Suprapubic skin (tissue), 4 donors: ENCODE measurements around the gene ADGRF3. TPM values are rescaled to one million over a fixed set of nuclear protein-coding genes. Genes with fewer than 3 reads are reported as not detected.
"Not testable (repeated sequence)": the region's sequence is repeated elsewhere in the genome, so short reads cannot be mapped to it uniquely, and the experiment has no call there.

ENCODE experiments used
- DNase-seq, 2 donors: peaks; one replicate each; pipeline ENCODE4 v3.0.0-alpha.2; 2019; ENCODE audit warnings: low spot score in 2 of 2
- H3K27ac ChIP-seq: fragments of 200-600 bp; sonication (generic); one replicate; pipeline ENCODE4 v1.5.1; 2019
- H3K27me3 ChIP-seq: fragments of 200-600 bp; sonication (generic); one replicate; pipeline ENCODE4 v1.5.1; 2019
- H3K36me3 ChIP-seq: fragments of 200-600 bp; sonication (generic); one replicate; pipeline ENCODE4 v1.5.1; 2019
- H3K4me1 ChIP-seq: fragments of 200-600 bp; sonication (generic); one replicate; pipeline ENCODE4 v1.5.1; 2019
- H3K4me3 ChIP-seq: fragments of 200-600 bp; sonication (generic); one replicate; pipeline ENCODE4 v1.5.1; 2019; ENCODE audit warnings: mild to moderate bottlenecking
- H3K9me3 ChIP-seq: fragments of 200-600 bp; sonication (generic); one replicate; pipeline ENCODE4 v1.5.1; 2019
- EP300 ChIP-seq: sonication (generic); formaldehyde crosslinking; IDR thresholded peaks from one replicate; pipeline ENCODE4 v1.6.1; 2017; ENCODE audit warnings: antibody characterized with exemption
- POLR2A ChIP-seq, 2 donors: fragments of 450-650 bp; IDR thresholded peaks; one replicate each; pipeline ENCODE4 v1.6.1; 2017; ENCODE audit warnings: antibody characterized with exemption in 2 of 2, mild to moderate bottlenecking in 2 of 2, moderate library complexity in 2 of 2
- POLR2AphosphoS5 ChIP-seq, 3 donors: sonication (generic); formaldehyde crosslinking; IDR thresholded peaks; one replicate each; pipeline ENCODE4 v1.6.1; 2017; ENCODE audit warnings: antibody characterized with exemption in 3 of 3
- WGBS: methylation state at CpG from one replicate; pipeline ENCODE4 v1.1.5; 2018; 5-methylcytosine and 5-hydroxymethylcytosine counted together
- total RNA-seq, 4 donors: library from RNA; depleted of rRNA; stranded (reverse); fragments of >200 nt; gene quantifications; one replicate each; pipeline ENCODE4 v1.1.0, GENCODE V29; 2016
- TF ChIP-seq, protein P1 (sequence below), 2 donors: fragments of 200-600 bp in 1 of 2; fragments of 450-650 bp in 1 of 2; sonication (generic) in 1 of 2; IDR thresholded peaks; one replicate each; pipeline ENCODE4 v1.5.1; 2016 to 2019; ENCODE audit warnings: antibody characterized with exemption in 2 of 2, mild to moderate bottlenecking in 1 of 2, moderate library complexity in 1 of 2

Gene ADGRF3
- total RNA-seq, 4 donors from 2014 or later = 0.19 to 0.48 (median 0.21) TPM; not detected in 1

DNA sequence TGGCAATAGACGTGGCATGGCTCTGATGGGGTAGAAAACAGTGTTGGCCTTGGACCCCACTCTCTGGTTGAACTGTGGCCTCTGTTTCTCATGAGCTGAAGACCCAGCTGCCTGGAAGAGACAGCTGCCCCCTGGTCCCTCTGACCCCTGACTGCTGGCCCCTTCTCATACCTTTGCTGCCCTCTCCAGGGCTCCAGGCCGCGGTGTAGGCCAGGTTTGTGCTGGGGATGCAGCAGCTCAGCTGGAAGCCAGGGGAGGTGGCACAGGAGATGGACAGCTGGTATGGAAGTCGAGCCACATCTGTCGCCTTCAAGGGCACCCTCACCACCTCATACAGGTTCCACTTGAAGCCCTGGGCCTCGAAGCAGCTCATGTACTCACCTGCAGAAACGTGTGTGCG lies 32.3 kb downstream of the ADGRF3 start:
- H3K9me3 ChIP-seq = no peaks in the 10 kb centered on the region
- WGBS = 84% methylated on average over 5 of the region's 8 CpGs

DNA sequence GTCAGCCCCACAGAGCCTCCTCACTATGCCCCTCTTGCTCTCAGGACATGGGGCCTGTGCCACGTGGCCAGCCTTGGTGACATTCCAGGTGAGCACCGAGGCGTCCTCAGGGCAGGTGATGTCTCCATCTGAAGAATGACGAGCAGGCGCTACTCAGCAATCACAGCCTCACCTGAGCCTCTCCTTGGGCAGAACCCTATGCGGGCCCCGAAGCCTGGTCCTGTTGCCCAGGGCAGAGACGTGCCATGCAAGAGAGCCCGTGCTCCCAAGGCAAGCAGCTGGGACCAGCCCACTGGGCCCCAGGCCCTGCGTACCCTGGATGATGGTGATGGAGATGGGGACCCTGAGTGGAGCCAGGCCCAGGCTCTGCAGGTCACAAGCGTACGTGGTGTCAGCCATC lies 33.1 kb downstream of the ADGRF3 start:
- Histone ChIP-seq H3K4me1 (peaks cover 14% of the 10 kb centered on the region), H3K4me3 (no peak overlapping the region), H3K27me3 (no peaks in the 10 kb centered on the region), H3K27ac (no peak overlapping the region), H3K9me3 (no peaks in the 10 kb centered on the region), H3K36me3 (no peaks in the 10 kb centered on the region)
- WGBS = 68% methylated on average over 8 of the region's 12 CpGs
- no peak for DNase-seq
- TF ChIP-seq POLR2A (IDR thresholded peaks at IDR 0.05) (no peak), POLR2AphosphoS5 (IDR thresholded peaks at IDR 0.05) (no peak), EP300 (no peak)
- TF ChIP-seq, protein P1, sequence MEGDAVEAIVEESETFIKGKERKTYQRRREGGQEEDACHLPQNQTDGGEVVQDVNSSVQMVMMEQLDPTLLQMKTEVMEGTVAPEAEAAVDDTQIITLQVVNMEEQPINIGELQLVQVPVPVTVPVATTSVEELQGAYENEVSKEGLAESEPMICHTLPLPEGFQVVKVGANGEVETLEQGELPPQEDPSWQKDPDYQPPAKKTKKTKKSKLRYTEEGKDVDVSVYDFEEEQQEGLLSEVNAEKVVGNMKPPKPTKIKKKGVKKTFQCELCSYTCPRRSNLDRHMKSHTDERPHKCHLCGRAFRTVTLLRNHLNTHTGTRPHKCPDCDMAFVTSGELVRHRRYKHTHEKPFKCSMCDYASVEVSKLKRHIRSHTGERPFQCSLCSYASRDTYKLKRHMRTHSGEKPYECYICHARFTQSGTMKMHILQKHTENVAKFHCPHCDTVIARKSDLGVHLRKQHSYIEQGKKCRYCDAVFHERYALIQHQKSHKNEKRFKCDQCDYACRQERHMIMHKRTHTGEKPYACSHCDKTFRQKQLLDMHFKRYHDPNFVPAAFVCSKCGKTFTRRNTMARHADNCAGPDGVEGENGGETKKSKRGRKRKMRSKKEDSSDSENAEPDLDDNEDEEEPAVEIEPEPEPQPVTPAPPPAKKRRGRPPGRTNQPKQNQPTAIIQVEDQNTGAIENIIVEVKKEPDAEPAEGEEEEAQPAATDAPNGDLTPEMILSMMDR (IDR thresholded peaks at IDR 0.05) = no peak

More for the DNA sequence above, 32.3 kb downstream of the ADGRF3 start:
- Histone ChIP-seq H3K27ac (no peak overlapping the region), H3K4me1 (peaks cover 14% of the 10 kb centered on the region), H3K36me3 (no peaks in the 10 kb centered on the region), H3K27me3 (no peaks in the 10 kb centered on the region), H3K4me3 (no peak overlapping the region)
- no peak for DNase-seq
- no peak for TF ChIP-seq EP300
- TF ChIP-seq, protein P1 (IDR thresholded peaks at IDR 0.05) = no peak
- TF ChIP-seq POLR2AphosphoS5 (IDR thresholded peaks at IDR 0.05) = no peak
- TF ChIP-seq POLR2A (IDR thresholded peaks at IDR 0.05) = no peak

DNA sequence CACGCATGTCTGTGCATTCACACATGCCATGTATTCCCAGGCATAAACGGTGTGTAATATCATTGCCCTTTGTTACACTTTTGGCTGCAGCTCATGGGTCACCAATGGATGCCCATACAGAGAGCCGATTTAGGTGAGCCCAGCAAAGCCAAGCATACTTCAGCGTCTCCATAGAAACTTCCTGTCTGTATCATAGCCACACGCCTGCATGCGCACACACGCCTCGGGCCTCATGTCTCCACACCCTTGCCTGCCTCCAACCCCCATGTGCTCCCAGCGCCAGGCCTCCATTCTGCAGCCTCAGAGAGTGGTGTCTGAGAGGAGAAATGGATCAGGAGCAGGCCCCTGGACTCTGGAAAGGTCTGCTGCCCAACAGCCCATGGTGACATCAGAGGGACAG lies 34.1 kb downstream of the ADGRF3 start:
- H3K36me3 ChIP-seq = no peaks in the 10 kb centered on the region
- no peak overlapping the region for H3K4me3 ChIP-seq
- WGBS = 69% methylated on average over 9 of the region's 9 CpGs
- H3K27ac ChIP-seq = no peak overlapping the region
- no peaks in the 10 kb centered on the region for H3K9me3 ChIP-seq
- TF ChIP-seq, protein P1 (IDR thresholded peaks at IDR 0.05) = no peak
- TF ChIP-seq EP300 (no peak), POLR2A (IDR thresholded peaks at IDR 0.05) (no peak), POLR2AphosphoS5 (IDR thresholded peaks at IDR 0.05) (no peak)
- H3K27me3 ChIP-seq = no peaks in the 10 kb centered on the region
- DNase-seq = no peak
- H3K4me1 ChIP-seq = peaks cover 14% of the 10 kb centered on the region

DNA sequence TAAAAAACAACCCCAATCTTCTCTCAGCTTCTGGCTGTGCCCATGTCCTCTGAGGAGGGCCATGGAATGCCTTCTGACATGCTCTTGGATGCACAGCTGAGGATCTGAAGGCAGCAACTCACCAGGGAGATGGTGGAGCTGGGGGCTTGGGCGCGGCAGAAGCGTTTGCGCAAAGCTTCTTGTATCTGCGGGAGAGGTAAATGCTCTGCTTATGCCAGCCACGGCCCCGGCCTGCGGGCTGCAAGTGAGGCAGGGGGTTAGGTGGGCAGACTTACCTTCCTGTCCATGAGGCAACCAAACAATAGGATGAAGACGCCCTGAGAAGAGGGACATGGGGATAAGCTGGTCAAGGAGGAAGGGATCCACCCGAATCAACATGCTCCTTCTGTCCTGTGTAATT lies 36.7 kb downstream of the ADGRF3 start:
- H3K27me3 ChIP-seq = no peaks in the 10 kb centered on the region
- 87% methylated on average over 10 of the region's 10 CpGs for WGBS
- DNase-seq = no peak
- TF ChIP-seq POLR2A (IDR thresholded peaks at IDR 0.05) = no peak
- TF ChIP-seq, protein P1 (IDR thresholded peaks at IDR 0.05) = no peak
- TF ChIP-seq POLR2AphosphoS5 (IDR thresholded peaks at IDR 0.05) = no peak
- TF ChIP-seq EP300 = no peak
- no peak overlapping the region for H3K4me3 ChIP-seq
- H3K4me1 ChIP-seq = peaks cover 20% of the 10 kb centered on the region
- H3K9me3 ChIP-seq = no peaks in the 10 kb centered on the region
- H3K36me3 ChIP-seq = no peaks in the 10 kb centered on the region
- no peak overlapping the region for H3K27ac ChIP-seq

DNA sequence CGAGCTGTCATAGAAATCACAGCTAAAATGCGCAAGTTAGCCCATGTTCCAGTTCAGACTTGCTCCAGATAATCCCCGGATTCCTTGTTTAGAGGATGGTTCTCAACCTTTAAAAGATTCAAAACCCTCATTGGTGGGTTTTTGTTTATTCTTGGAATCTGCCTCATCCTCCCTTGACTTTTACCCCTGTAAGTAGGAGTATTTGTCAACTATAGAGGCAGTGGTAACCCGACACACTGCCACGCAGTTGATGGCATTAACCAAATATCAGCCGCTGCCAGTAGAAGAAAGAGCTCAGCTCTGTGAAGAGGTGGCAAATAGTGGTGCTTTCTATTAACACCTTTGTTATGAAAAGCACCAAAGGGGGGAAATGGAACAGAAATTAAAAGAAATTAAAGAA lies 41.0 kb downstream of the ADGRF3 start:
- TF ChIP-seq POLR2AphosphoS5 (IDR thresholded peaks at IDR 0.05) (no peak), EP300 (no peak), POLR2A (IDR thresholded peaks at IDR 0.05) (no peak)
- TF ChIP-seq, protein P1 (IDR thresholded peaks at IDR 0.05) = no peak
- no peak overlapping the region for H3K4me3 ChIP-seq
- WGBS = 44% methylated on average over 6 of the region's 6 CpGs
- DNase-seq = no peak
- H3K27me3 ChIP-seq = no peaks in the 10 kb centered on the region
- no peaks in the 10 kb centered on the region for H3K36me3 ChIP-seq
- no peak overlapping the region for H3K27ac ChIP-seq
- H3K4me1 ChIP-seq = peaks cover 25% of the 10 kb centered on the region
- no peaks in the 10 kb centered on the region for H3K9me3 ChIP-seq

DNA sequence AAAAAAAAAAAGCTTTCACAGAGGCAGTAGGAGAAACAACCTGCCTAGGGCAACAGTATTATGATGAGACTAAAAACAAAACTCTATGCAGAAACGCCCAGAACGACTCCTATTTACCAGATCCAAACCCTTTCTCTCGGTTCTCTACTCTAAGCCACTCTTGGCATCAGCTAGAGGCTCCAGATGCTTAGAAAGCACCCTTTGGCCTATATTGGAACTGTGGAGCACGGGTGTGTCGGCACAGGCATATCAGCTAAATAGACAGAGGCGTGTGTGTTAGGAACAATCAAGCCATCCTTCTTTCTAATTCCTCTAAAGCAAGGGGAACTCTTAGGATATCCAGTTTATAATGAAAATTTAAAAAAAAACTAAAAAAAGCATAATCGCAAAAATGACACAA lies 41.5 kb downstream of the ADGRF3 start:
- not testable (repeated sequence) for H3K27ac ChIP-seq, H3K9me3 ChIP-seq, H3K4me3 ChIP-seq, H3K36me3 ChIP-seq, DNase-seq, H3K27me3 ChIP-seq
- 33% methylated on average over 7 of the region's 7 CpGs for WGBS
- peaks cover 29% of the 10 kb centered on the region for H3K4me1 ChIP-seq
